ENCODE data around the gene AKAP12.
A peak's percentile ranks its signal among the peaks of the same experiment; 100 is the strongest.

AKAP12 gene

DNA sequence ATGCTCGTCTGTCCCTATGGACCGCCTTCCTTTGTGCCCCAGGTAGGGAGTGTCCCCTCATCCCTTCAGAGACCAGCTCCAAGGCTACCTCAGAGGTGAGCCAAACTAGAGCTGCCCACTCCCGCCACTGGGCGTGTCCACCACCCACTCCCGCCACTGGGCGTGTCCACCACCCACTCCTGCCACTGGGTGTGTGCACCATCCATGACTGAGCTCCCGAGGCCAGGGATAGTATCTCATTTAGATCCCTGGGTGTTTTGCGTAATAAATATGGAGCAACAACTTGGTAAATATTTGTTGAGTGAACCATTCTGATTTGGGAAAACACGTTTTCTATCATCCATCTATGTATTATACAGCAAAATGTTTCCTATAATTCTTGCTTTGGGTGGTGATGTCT, 82.8 kb downstream of the AKAP12 start:
- peaks cover 6% of the 10 kb centered on the region; the same call in 1 of the 2 replicates for H3K27me3 ChIP-seq (ENCODE audit: insufficient read depth, low read depth)
- H4K20me1 ChIP-seq (ENCODE audit: insufficient read depth) = no peaks in the 10 kb centered on the region
- H3K36me3 ChIP-seq (ENCODE audit: insufficient read depth) = no peaks in the 10 kb centered on the region
- no peak overlapping the region for H3K27ac ChIP-seq
- no peak overlapping the region for H3K9ac ChIP-seq
- H3K4me2 ChIP-seq = no peak overlapping the region
- H3K4me1 ChIP-seq (ENCODE audit: low read depth, poor library complexity, severe bottlenecking) = peaks cover 15% of the 10 kb centered on the region
- H3K79me2 ChIP-seq (ENCODE audit: insufficient read depth, low read depth) = no peaks in the 10 kb centered on the region
- H2AFZ ChIP-seq (ENCODE audit: low read depth) = no peak overlapping the region
- H3K4me3 ChIP-seq (IDR thresholded peaks at IDR 0.05; ENCODE audit: insufficient read depth, low read depth, low read length) = no peak overlapping the region
- TF ChIP-seq, protein P1, sequence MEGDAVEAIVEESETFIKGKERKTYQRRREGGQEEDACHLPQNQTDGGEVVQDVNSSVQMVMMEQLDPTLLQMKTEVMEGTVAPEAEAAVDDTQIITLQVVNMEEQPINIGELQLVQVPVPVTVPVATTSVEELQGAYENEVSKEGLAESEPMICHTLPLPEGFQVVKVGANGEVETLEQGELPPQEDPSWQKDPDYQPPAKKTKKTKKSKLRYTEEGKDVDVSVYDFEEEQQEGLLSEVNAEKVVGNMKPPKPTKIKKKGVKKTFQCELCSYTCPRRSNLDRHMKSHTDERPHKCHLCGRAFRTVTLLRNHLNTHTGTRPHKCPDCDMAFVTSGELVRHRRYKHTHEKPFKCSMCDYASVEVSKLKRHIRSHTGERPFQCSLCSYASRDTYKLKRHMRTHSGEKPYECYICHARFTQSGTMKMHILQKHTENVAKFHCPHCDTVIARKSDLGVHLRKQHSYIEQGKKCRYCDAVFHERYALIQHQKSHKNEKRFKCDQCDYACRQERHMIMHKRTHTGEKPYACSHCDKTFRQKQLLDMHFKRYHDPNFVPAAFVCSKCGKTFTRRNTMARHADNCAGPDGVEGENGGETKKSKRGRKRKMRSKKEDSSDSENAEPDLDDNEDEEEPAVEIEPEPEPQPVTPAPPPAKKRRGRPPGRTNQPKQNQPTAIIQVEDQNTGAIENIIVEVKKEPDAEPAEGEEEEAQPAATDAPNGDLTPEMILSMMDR (conservative IDR thresholded peaks at IDR 0.05; ENCODE audit: low read depth, low read length) = no peak

- Histone ChIP-seq H3K79me2 (ENCODE audit: insufficient read depth, low read depth) (no peaks in the 10 kb centered on the region), H3K4me1 (ENCODE audit: low read depth, poor library complexity, severe bottlenecking) (peaks cover 15% of the 10 kb centered on the region), H3K27ac (no peak overlapping the region), H3K36me3 (ENCODE audit: insufficient read depth) (no peaks in the 10 kb centered on the region), H3K9ac (no peak overlapping the region), H2AFZ (ENCODE audit: low read depth) (peak overlapping the region; percentile 38; the same call in 1 of the 2 replicates), H4K20me1 (ENCODE audit: insufficient read depth) (no peaks in the 10 kb centered on the region), H3K27me3 (ENCODE audit: insufficient read depth, low read depth) (peaks cover 6% of the 10 kb centered on the region; the same call in 1 of the 2 replicates), H3K4me3 (IDR thresholded peaks at IDR 0.05; ENCODE audit: insufficient read depth, low read depth, low read length) (no peak overlapping the region), H3K4me2 (peak overlapping the region; percentile 38)
- TF ChIP-seq, protein P1 (conservative IDR thresholded peaks at IDR 0.05; ENCODE audit: low read depth, low read length) = peak; percentile 96
These were observed 84.2 kb downstream of the AKAP12 start for GRCh38 chr6:151323791-151324487.

- no peak overlapping the region for H3K9ac ChIP-seq
- no peak overlapping the region for H3K27ac ChIP-seq
- TF ChIP-seq, protein P1 (conservative IDR thresholded peaks at IDR 0.05; ENCODE audit: low read depth, low read length) = peak; percentile 42
- H3K36me3 ChIP-seq (ENCODE audit: insufficient read depth) = no peaks in the 10 kb centered on the region
- H3K4me2 ChIP-seq = peak overlapping the region; percentile 38
- H2AFZ ChIP-seq (ENCODE audit: low read depth) = peak overlapping the region; percentile 38; the same call in 1 of the 2 replicates
- no peaks in the 10 kb centered on the region for H3K79me2 ChIP-seq (ENCODE audit: insufficient read depth, low read depth)
- peaks cover 6% of the 10 kb centered on the region; the same call in 1 of the 2 replicates for H3K27me3 ChIP-seq (ENCODE audit: insufficient read depth, low read depth)
- H4K20me1 ChIP-seq (ENCODE audit: insufficient read depth) = no peaks in the 10 kb centered on the region
- H3K4me3 ChIP-seq (IDR thresholded peaks at IDR 0.05; ENCODE audit: insufficient read depth, low read depth, low read length) = no peak overlapping the region
- H3K4me1 ChIP-seq (ENCODE audit: low read depth, poor library complexity, severe bottlenecking) = peaks cover 18% of the 10 kb centered on the region
These were observed 84.7 kb downstream of the AKAP12 start for GRCh38 chr6:151324488-151324825.

DNA sequence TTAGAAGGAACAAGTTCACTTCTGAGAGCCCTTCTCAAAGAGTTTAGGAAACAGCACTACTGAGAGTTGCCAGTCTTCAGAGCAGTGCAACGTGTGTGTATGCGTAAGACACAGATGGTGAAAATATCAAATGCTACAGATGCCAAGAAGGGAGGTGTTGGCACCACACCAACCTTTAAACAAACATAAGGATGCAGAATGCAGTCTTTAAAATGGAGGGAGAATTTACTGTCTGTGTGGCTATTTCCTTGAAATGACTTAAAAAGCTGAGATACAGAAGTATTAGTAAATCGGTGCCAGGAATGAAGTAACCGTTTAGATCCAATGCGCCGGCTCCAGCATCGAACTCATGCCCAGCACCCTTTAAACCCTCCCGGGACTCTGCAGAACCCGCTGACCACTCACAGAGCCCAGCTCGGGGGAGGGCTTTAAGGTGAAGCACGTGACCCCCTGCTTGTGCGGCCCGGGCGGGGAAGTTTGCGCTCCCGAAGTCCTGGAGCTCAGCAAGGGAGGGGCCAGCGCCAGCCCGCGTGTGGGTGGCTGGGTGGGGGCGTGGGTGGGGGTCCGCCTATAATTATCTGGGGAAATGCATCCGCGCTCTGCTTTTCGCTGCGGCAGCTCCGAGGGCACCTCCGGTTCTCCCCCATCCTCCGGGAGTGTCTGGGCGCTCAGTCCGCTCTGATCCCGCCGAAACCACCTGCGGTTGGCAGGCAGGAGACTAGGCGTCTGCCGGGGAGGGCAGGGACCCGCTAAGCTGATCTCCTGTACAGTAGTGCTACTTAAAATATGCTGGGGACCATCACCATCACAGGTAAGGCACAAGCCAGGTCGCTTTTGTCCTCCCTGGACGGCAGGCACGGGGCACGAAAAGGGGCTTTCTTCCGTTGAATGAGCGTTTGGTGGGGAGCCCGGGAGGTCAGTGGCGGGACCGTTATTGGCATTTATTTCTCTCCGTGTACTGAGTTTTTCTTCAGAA, 85.6 kb downstream of the AKAP12 start:
- peak overlapping the region; percentile 88 for H2AFZ ChIP-seq (ENCODE audit: low read depth)
- H3K27ac ChIP-seq = no peak overlapping the region
- no peak overlapping the region for H3K9ac ChIP-seq
- H3K4me3 ChIP-seq (IDR thresholded peaks at IDR 0.05; ENCODE audit: insufficient read depth, low read depth, low read length) = no peak overlapping the region
- H3K36me3 ChIP-seq (ENCODE audit: insufficient read depth) = no peaks in the 10 kb centered on the region
- H3K4me1 ChIP-seq (ENCODE audit: low read depth, poor library complexity, severe bottlenecking) = peaks cover 23% of the 10 kb centered on the region
- TF ChIP-seq, protein P1 (conservative IDR thresholded peaks at IDR 0.05; ENCODE audit: low read depth, low read length) = no peak
- H3K79me2 ChIP-seq (ENCODE audit: insufficient read depth, low read depth) = no peaks in the 10 kb centered on the region
- H3K27me3 ChIP-seq (ENCODE audit: insufficient read depth, low read depth) = peaks cover 6% of the 10 kb centered on the region; the same call in 1 of the 2 replicates
- no peaks in the 10 kb centered on the region for H4K20me1 ChIP-seq (ENCODE audit: insufficient read depth)
- peak overlapping the region; percentile 51 for H3K4me2 ChIP-seq
